ENCODE results near the gene C6. TPM values are rescaled to one million over a fixed set of nuclear protein-coding genes. Genes with fewer than 3 reads are reported as not detected.

The C6 gene
- total RNA-seq, 1 donor from 2014 or later = not detected

DNA sequence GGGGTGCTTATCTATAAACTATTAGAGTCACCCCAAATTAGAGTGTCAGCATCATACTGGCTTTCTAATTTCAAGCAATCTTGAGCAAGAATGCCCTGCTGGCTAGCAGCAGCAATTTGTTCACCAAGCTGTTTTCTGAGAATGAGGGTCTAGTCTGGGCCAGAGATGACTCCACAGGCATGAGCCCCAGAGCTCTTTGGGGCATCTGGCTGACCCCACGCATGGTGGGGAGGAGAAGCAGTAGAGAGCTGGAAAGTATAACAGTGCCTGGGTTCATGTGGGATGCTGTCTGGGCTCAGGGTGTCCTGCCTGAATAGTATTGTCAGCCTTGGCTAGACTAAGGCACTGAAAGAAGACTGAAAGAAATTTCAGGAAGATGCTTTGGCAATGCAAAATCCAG lies 64.9 kb downstream of the C6 start:
- no peak overlapping the region for H3K27ac Mint-ChIP-seq
- no peak overlapping the region for H3K4me3 Mint-ChIP-seq (ENCODE audit: low read depth)
- no peaks in the 10 kb centered on the region for H3K4me1 Mint-ChIP-seq (ENCODE audit: low read depth)
- DNase-seq (ENCODE audit: low spot score) = no peak
- H3K9me3 Mint-ChIP-seq = no peaks in the 10 kb centered on the region
- H3K27me3 Mint-ChIP-seq (ENCODE audit: low read depth) = no peaks in the 10 kb centered on the region
- no peaks in the 10 kb centered on the region for H3K36me3 Mint-ChIP-seq (ENCODE audit: low read depth)
- intact Hi-C loops (cut with micrococcal nuclease) = no loop called here

DNA sequence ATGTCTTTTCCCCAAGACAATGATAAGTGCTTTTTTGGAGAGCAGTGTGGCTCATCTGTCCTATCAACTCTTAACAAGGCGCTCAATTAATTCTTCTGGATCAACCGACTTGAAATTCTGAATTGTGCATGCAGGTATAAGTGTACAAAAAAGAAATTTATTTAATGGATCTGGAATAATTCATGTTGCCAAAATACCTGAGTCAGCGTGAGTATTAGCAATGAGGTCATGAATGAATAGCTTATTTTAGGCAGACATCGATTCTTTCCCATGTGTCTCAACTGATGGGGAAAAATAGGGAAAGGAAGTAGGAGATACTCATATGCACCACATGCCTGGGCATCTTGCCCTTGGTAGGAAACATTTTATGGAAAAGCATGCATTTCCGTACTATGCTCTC lies 68.0 kb downstream of the C6 start:
- no peak overlapping the region for H3K27ac Mint-ChIP-seq
- H3K9me3 Mint-ChIP-seq = no peaks in the 10 kb centered on the region
- no peak overlapping the region for H3K4me3 Mint-ChIP-seq (ENCODE audit: low read depth)
- intact Hi-C loops (cut with micrococcal nuclease) = no loop called here
- DNase-seq (ENCODE audit: low spot score) = no peak
- no peaks in the 10 kb centered on the region for H3K4me1 Mint-ChIP-seq (ENCODE audit: low read depth)
- H3K36me3 Mint-ChIP-seq (ENCODE audit: low read depth) = no peaks in the 10 kb centered on the region
- no peaks in the 10 kb centered on the region for H3K27me3 Mint-ChIP-seq (ENCODE audit: low read depth)

DNA sequence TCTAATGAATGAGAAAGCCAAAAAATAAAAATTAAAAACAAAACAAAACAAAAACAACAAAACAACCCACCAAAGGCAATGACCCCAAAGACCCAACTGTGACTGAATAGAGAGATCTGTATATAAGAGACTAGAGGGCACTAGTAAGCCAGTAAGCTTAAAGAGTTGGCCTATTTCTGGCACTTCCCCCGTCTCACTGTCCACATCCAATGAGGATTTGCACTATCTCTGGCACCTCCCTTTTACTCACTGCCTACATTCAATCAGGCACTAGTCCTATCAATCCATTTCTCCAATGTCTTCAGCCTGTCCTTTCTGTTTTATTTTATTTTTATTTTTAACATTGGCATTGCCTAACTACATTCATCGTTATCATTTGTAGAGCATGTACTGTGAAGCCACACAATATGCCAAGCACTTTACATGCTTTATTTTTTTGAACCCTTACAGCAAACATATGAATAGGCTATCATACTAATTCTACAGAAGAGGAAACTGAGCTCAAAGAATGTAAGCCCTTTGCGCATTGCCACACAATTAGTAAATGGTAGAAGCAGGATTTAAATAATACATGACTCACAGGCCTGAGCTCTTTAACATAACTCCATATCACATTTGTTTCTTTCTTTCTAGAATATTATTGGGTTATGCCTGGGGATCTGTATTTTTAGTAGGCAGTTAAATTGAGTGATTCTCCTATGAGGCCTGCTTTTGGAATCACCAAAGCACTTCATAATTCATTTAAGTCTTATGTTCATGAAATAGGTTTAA lies 70.0 kb downstream of the C6 start:
- DNase-seq (ENCODE audit: low spot score) = no peak
- intact Hi-C loops (cut with micrococcal nuclease) = no loop called here
- Mint-ChIP-seq H3K4me1 (ENCODE audit: low read depth) (no peaks in the 10 kb centered on the region), H3K9me3 (peaks cover 5% of the 10 kb centered on the region), H3K36me3 (ENCODE audit: low read depth) (no peaks in the 10 kb centered on the region), H3K4me3 (ENCODE audit: low read depth) (no peak overlapping the region), H3K27ac (no peak overlapping the region), H3K27me3 (ENCODE audit: low read depth) (no peaks in the 10 kb centered on the region)

DNA sequence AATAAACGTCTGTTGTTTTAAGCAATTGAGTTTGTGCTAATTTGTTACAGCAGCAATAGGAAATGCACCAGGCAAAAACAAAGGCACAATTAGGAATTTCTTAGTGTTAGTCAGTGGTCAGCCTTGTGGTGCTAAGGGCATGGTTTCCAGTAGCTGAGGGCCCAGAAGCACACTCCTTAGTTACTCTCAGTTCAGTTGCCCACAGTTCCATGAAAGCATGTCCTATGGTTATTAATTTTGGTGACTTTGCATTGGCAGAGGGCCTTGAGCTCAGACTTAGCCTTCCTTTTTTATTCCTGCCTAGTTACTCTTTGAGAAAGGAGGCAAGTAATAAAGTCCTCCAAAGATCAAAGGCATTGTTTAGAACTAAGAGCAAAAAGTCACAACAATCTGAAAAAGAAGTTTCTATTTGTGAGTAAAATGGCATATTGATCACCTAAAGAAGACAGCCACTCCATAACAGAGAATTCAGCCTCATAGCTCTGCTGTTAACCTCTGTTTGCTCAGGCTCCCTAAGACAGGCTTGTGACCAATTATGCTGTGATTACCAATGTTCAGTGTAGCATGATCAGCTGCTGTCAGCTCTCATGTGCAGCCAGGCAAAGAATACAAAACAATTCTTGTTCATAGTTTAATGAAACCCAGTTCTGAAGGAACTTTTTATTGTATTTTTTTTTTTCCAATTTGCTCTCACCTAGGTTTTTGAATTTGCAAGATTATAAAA lies 85.2 kb downstream of the C6 start:
- intact Hi-C loops (cut with micrococcal nuclease) = no loop called here
- H3K4me1 Mint-ChIP-seq (ENCODE audit: low read depth) = no peaks in the 10 kb centered on the region
- no peaks in the 10 kb centered on the region for H3K9me3 Mint-ChIP-seq
- no peaks in the 10 kb centered on the region for H3K27me3 Mint-ChIP-seq (ENCODE audit: low read depth)
- no peaks in the 10 kb centered on the region for H3K36me3 Mint-ChIP-seq (ENCODE audit: low read depth)
- no peak for DNase-seq (ENCODE audit: low spot score)
- no peak overlapping the region for H3K27ac Mint-ChIP-seq
- no peak overlapping the region for H3K4me3 Mint-ChIP-seq (ENCODE audit: low read depth)

DNA sequence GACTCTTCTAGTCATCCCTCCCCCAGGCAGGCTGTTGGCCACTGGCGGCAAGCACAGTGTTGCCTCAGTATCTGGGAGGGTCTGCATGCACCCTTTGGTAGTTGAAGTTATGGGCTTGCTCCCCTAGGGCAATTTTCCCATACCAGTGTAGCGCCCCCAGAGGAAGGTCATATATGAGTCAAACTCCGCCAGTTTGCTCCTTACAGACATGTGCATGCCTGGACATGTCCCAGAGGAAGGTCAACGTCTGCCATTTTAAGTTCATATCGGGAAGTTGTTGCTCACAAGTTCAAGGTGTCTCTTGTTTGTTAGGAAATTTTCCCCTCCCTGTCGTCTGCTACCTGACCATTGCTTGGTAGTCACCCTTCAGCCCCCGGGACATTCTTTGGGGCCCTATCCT lies 90.9 kb downstream of the C6 start:
- no peak for DNase-seq (ENCODE audit: low spot score)
- Mint-ChIP-seq H3K4me3 (ENCODE audit: low read depth) (no peak overlapping the region), H3K9me3 (no peaks in the 10 kb centered on the region), H3K4me1 (ENCODE audit: low read depth) (no peaks in the 10 kb centered on the region), H3K27me3 (ENCODE audit: low read depth) (no peaks in the 10 kb centered on the region), H3K27ac (no peak overlapping the region), H3K36me3 (ENCODE audit: low read depth) (no peaks in the 10 kb centered on the region)
- intact Hi-C loops (cut with micrococcal nuclease) = no loop called here

DNA sequence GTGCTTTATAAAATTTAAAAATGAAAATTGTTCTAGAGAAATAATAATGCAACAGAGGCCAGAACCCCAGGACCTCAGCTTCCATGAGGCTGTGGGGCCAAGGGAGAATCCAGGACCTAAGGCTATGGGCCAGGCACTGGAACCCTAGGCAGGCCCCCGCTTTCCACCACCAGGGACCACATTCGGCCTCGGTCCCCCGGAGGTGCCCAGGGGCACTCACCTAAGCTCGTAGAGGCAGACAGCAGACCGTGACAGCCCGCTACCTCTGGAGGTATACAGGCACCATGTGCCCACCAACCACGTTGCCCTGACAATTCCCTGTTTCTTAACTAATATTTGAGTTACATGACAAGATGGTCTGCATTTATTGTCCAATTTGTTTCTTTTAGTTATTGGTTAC lies 92.7 kb downstream of the C6 start:
- DNase-seq (ENCODE audit: low spot score) = no peak
- intact Hi-C loops (cut with micrococcal nuclease) = no loop called here
- no peaks in the 10 kb centered on the region for H3K36me3 Mint-ChIP-seq (ENCODE audit: low read depth)
- H3K4me3 Mint-ChIP-seq (ENCODE audit: low read depth) = no peak overlapping the region
- H3K9me3 Mint-ChIP-seq = no peaks in the 10 kb centered on the region
- H3K27me3 Mint-ChIP-seq (ENCODE audit: low read depth) = no peaks in the 10 kb centered on the region
- no peaks in the 10 kb centered on the region for H3K4me1 Mint-ChIP-seq (ENCODE audit: low read depth)
- H3K27ac Mint-ChIP-seq = no peak overlapping the region

DNA sequence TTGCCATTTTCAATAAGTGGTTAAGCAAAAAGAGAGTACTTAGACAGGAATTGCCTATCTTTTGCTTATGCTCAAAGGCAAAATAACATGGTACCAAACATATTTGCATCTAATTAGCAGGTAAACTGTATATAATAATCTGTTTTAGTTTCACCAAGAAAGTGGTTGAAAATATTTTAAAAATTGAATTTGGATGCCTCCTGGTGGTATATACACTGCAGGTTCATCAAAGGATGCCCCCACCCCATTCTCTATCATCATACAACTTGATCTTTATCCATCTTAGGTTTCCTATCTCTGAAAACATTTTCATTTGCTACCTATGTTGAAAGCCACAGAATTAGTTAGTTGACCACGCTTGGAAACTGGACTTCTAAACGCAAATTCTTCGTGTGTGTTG lies 95.2 kb downstream of the C6 start:
- no peak for DNase-seq (ENCODE audit: low spot score)

DNA sequence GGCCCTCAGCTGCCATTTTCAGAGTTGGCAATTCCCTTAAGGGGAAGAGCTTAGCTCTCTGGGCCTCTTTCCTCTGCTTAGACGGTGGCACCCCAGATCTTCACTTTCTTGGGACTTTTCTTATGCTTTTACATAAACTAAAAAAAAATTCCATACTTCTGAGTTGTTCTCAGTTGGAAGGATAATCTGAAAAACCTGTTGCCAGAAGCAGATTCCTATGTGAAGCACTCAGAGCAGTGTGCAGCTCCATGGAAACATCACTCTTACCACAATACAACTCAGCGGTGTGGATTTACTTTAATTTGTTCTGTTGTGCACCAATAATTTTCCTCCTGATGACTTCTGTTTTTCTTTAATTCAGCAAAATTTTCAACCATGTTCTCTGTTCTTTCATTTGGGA lies 98.1 kb downstream of the C6 start:
- Mint-ChIP-seq H3K4me1 (ENCODE audit: low read depth) (no peaks in the 10 kb centered on the region), H3K36me3 (ENCODE audit: low read depth) (no peaks in the 10 kb centered on the region), H3K27me3 (ENCODE audit: low read depth) (no peaks in the 10 kb centered on the region), H3K9me3 (no peaks in the 10 kb centered on the region), H3K4me3 (ENCODE audit: low read depth) (no peak overlapping the region), H3K27ac (no peak overlapping the region)
- DNase-seq (ENCODE audit: low spot score) = no peak
- intact Hi-C loops (cut with micrococcal nuclease) = no loop called here

More for the DNA sequence above, 95.2 kb downstream of the C6 start:
- no peaks in the 10 kb centered on the region for H3K27me3 Mint-ChIP-seq (ENCODE audit: low read depth)
- no peak overlapping the region for H3K27ac Mint-ChIP-seq
- no peaks in the 10 kb centered on the region for H3K36me3 Mint-ChIP-seq (ENCODE audit: low read depth)
- H3K9me3 Mint-ChIP-seq = no peaks in the 10 kb centered on the region
- intact Hi-C loops (cut with micrococcal nuclease) = no loop called here
- H3K4me1 Mint-ChIP-seq (ENCODE audit: low read depth) = no peaks in the 10 kb centered on the region
- H3K4me3 Mint-ChIP-seq (ENCODE audit: low read depth) = no peak overlapping the region

DNA sequence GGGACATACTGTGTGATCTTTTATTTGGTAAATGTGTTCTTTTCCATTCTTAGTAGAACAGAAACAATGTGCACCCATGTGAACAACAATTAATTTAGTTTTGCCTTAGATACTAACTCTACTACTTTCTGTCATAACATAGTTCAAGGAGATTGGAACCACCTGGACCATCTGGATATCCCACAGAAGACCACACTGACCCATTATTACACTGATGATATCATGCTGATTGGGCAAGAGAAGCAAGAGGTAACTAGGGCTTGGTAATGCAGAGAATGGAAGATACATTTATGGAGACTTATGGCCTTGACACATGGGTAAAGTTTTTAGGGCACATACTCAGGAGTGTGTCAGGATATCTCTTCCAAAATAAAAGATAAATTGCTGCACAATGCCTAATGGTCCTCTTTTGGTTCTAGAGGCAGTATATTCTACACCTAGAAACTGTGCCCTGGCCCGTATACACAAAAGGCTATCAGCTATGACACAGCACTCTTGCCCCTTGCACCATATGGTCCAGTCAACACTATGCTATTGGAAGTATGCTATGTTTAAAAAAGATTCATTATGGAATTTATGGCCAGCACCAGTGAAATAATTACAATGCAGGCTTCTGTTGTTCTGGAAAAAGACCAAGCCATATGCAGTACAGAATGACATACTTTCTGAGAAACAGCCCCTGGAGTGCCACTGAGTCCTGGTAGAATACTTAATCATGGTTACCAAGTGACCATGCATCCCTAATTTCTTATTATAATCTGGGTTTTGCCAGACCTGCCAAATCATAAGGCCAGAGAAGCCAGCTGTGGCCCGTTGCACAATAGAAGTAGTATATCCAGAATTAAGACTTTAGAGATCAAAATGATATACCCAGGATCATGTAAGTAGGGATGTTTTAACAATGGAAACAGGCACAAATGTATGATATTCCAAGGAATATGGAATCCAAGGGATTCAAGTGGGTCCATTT lies 100.6 kb downstream of the C6 start:
- Mint-ChIP-seq H3K4me1 (ENCODE audit: low read depth) (no peaks in the 10 kb centered on the region), H3K27me3 (ENCODE audit: low read depth) (no peaks in the 10 kb centered on the region), H3K27ac (no peak overlapping the region), H3K36me3 (ENCODE audit: low read depth) (no peaks in the 10 kb centered on the region), H3K4me3 (ENCODE audit: low read depth) (no peak overlapping the region), H3K9me3 (no peaks in the 10 kb centered on the region)
- DNase-seq (ENCODE audit: low spot score) = no peak
- intact Hi-C loops (cut with micrococcal nuclease) = no loop called here

DNA sequence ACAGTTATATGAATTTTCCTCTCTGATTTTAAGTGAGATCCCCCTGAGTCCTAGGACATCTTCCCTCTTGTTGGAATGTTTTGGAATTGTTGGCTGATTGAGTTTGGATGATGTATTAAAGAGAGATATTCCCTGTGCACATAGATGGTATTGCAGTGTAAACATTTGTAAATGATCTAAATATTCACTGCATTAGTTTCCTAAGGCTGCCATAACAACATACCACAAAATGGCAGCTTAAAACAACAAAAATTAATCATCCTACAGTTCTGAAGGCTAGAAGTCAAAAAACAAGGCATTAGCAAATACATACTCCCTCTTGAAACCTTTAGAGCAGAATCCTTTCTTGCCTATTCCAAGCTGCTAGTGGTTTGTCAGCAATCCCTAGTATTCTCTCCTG lies 104.1 kb downstream of the C6 start:
- H3K36me3 Mint-ChIP-seq (ENCODE audit: low read depth) = no peaks in the 10 kb centered on the region
- no peak overlapping the region for H3K4me3 Mint-ChIP-seq (ENCODE audit: low read depth)
- no peak for DNase-seq (ENCODE audit: low spot score)
- H3K4me1 Mint-ChIP-seq (ENCODE audit: low read depth) = no peaks in the 10 kb centered on the region
- intact Hi-C loops (cut with micrococcal nuclease) = no loop called here
- H3K27ac Mint-ChIP-seq = no peak overlapping the region
- no peaks in the 10 kb centered on the region for H3K27me3 Mint-ChIP-seq (ENCODE audit: low read depth)
- no peaks in the 10 kb centered on the region for H3K9me3 Mint-ChIP-seq

DNA sequence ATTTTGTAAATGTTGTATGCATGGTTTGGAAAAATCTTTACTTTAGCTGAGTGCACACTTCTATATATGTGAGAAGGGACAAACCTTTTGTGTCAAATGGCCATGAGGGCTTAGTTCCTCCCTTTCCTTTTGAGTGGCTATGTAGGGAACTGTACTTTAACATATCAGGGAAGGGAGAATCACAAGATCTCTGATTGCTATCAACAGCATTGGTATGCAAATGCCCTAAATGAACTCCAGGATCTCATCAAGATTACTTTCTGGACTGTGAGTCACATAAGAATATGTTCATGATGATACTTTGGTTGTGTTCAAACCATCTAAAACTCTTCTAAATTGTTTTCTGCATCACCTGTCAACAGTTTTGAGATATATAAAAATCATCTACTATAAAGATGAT lies 111.0 kb downstream of the C6 start:
- H3K4me1 Mint-ChIP-seq (ENCODE audit: low read depth) = no peaks in the 10 kb centered on the region
- no peaks in the 10 kb centered on the region for H3K27me3 Mint-ChIP-seq (ENCODE audit: low read depth)
- H3K4me3 Mint-ChIP-seq (ENCODE audit: low read depth) = no peak overlapping the region
- DNase-seq (ENCODE audit: low spot score) = no peak
- no peaks in the 10 kb centered on the region for H3K36me3 Mint-ChIP-seq (ENCODE audit: low read depth)
- H3K9me3 Mint-ChIP-seq = no peaks in the 10 kb centered on the region
- H3K27ac Mint-ChIP-seq = no peak overlapping the region
- intact Hi-C loops (cut with micrococcal nuclease) = no loop called here

DNA sequence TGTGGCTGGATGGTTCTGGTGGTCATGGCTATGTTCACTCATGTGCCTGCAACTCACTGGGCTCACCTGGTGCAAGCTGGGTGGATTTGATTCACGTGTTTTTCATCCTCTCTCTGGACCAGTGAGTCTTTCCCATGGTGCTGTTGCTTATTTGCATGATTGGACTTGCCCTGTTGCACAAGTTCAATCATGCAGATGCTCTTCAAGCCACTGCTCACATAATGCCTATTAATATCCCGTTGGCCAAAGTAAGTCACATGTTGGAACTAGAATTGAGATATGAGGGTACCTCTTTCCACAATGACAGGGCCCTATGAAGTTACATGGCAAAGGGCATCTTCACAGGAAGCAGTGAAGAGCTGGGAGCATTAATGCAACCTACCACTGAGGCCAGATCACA lies 115.7 kb downstream of the C6 start:
- H3K36me3 Mint-ChIP-seq (ENCODE audit: low read depth) = no peaks in the 10 kb centered on the region
- no peaks in the 10 kb centered on the region for H3K27me3 Mint-ChIP-seq (ENCODE audit: low read depth)
- H3K27ac Mint-ChIP-seq = no peak overlapping the region
- no peak overlapping the region for H3K4me3 Mint-ChIP-seq (ENCODE audit: low read depth)
- H3K9me3 Mint-ChIP-seq = no peaks in the 10 kb centered on the region
- intact Hi-C loops (cut with micrococcal nuclease) = no loop called here
- no peaks in the 10 kb centered on the region for H3K4me1 Mint-ChIP-seq (ENCODE audit: low read depth)
- no peak for DNase-seq (ENCODE audit: low spot score)
